Measurements from ENCODE around the gene IQGAP2.
A peak's percentile ranks its signal among the peaks of the same experiment; 100 is the strongest.

IQGAP2 gene

GRCh38 chr5:76483433-76483832 lies 80.3 kb downstream of the IQGAP2 start:
- DNase-seq = no peak

- no peak for DNase-seq
These were observed 80.8 kb downstream of the IQGAP2 start for GRCh38 chr5:76483881-76484280.

GRCh38 chr5:76485511-76485910 lies 82.4 kb downstream of the IQGAP2 start:
- DNase-seq = no peak

GRCh38 chr5:76487386-76487785 lies 84.3 kb downstream of the IQGAP2 start:
- no peak for DNase-seq

GRCh38 chr5:76487821-76488220 lies 84.7 kb downstream of the IQGAP2 start:
- no peak for DNase-seq

GRCh38 chr5:76488969-76489368 lies 85.9 kb downstream of the IQGAP2 start:
- DNase-seq = no peak

- DNase-seq = no peak
These were observed 87.0 kb downstream of the IQGAP2 start for GRCh38 chr5:76489877-76490688.

GRCh38 chr5:76490960-76491359 lies 87.9 kb downstream of the IQGAP2 start:
- DNase-seq = no peak

GRCh38 chr5:76492819-76493189 lies 89.7 kb downstream of the IQGAP2 start:
- DNase-seq = no peak

GRCh38 chr5:76493190-76493837 lies 90.2 kb downstream of the IQGAP2 start:
- no peak for DNase-seq

- DNase-seq = no peak
These were observed 91.1 kb downstream of the IQGAP2 start for GRCh38 chr5:76494201-76494600.

- no peak for DNase-seq
These were observed 92.8 kb downstream of the IQGAP2 start for GRCh38 chr5:76495870-76496269.

- DNase-seq = no peak
These were observed 94.0 kb downstream of the IQGAP2 start for GRCh38 chr5:76497065-76497460.

GRCh38 chr5:76497986-76498717 lies 95.1 kb downstream of the IQGAP2 start:
- no peak for DNase-seq

GRCh38 chr5:76499507-76500161 lies 96.5 kb downstream of the IQGAP2 start:
- DNase-seq = no peak

- DNase-seq = peak; percentile 53
These were observed 97.7 kb downstream of the IQGAP2 start for GRCh38 chr5:76500633-76501393.

GRCh38 chr5:76503929-76504328 lies 100.8 kb downstream of the IQGAP2 start:
- DNase-seq = no peak

GRCh38 chr5:76504901-76505564 lies 101.9 kb downstream of the IQGAP2 start:
- no peak for DNase-seq

- peak; percentile 17 for DNase-seq
These were observed 110.4 kb downstream of the IQGAP2 start for GRCh38 chr5:76513476-76513875.

- DNase-seq = no peak
These were observed 111.2 kb downstream of the IQGAP2 start for GRCh38 chr5:76514292-76514691.

GRCh38 chr5:76514713-76515112 lies 111.6 kb downstream of the IQGAP2 start:
- DNase-seq = no peak

GRCh38 chr5:76517334-76517733 lies 114.2 kb downstream of the IQGAP2 start:
- no peak for DNase-seq

Measured in fibroblast of upper back skin (primary cell).